HG03280 (cell line): ENCODE results near the gene TRIM29.

Experiments
- ATAC-seq: cut with Tn5 transposase; IDR thresholded peaks from one replicate; pipeline ENCODE4 v1.9.1; 2021; ENCODE audit warnings: mild to moderate bottlenecking, moderate library complexity; ENCODE audit not compliant: unreplicated experiment

Gene TRIM29

DNA sequence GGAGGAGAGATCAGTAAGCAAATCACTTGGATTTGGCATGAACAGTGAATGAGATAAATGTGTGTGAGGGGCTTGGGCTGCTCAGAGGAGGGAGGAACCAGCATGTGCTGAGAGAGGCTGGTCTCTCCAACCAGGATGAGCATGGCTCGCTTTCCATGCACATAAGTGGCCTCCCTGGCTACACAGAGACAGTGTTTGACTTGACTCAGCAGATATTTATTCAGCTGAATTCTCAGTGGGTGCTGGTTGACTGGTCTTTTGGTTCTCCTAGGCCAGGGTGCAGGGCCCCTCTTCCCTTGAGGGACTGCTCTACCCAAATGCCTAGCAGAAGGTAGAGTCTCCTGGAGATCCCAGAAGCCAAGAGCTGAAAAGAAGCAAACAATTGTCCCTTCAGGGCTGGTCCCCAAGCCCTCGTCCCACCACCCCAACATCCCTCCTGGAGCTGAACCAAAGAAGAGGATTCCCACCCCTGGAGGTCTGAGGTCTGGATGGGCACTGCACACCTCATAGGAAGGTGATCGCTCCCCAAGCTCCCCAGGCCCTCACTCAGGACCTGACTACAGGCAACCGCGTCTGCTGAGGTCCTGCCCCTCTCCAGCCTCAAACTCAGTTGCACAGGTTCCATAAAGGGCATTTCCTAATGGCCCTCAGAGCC is 3.3 kb upstream of the TRIM29 start:
- no peak for ATAC-seq

DNA sequence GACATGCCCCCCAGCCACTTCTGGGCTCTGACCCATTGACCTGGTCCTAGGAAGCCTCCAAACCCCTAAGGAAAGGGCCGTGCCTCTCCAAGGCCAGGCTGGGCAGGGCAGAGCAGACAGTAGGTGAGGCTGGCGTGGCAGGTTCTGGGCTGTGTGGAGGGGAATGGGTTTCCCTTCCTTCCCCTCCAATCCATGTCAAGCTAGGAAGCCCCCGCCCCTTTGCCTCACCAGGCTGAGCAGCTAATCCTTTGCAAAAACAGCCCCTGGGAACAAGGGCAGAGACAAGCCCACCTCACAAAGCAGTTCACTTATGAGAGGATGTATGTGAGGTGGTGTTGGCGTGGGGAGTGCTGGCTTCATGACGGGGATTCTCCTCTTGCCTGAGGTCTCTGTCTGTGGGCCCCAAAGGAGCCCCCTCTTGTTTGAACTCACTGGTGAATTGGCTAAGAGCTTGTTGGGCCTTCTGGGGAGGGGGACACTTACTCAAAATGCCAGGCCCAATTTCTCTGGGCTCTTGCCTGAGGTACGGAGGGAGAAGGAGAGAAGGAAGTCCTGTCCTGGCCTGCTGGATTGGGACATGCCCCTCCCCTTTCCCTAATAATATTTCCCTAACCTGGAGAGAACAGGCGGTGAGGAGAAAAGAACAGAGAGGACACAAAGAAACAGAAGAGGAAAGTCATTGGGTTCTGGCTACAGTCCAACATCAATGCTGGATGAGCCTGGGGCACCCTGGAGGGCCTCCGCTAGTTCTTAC is 1.6 kb upstream of the TRIM29 start:
- ATAC-seq, result no peak

DNA sequence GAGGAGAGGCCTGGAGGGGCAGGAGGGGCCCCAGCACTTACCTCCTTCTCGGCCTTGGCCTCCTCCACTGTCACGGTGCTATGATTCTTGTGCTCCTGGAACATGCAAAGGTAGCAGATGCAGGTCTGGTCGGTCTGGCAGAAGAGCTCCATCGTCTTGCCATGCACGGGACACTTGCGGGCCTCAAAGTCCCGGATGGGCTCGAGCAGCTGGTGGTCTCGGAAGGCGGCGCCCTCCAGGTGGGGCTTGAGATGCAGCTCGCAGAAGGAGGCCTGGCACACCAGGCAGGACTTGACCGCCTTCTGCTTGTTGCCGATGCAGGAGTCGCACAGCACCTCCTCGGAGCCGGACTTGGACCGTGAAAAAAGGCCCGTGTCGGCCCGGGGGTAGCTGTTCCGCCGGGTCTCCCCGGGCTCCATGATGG is 714 bp downstream of the TRIM29 start:
- ATAC-seq, result no peak

DNA sequence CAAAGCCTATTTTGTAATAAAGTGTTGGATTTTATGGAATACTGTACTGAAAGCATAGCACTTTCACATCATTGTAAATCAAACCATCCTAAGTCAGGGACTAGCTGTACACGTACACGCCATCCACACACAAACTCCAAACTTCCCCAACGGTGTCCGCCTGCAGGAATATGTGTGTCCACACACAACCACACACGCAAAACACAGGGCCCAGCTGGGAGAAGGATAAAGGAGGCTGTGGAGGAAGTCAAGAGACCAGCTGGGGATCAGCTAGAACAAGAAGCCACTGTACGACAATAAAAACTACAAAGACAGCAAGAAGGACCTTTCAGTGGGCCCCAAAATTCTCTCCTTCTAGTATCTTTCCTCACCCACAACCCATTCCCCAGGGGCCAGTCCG is 1.6 kb downstream of the TRIM29 start:
- ATAC-seq, result no peak

DNA sequence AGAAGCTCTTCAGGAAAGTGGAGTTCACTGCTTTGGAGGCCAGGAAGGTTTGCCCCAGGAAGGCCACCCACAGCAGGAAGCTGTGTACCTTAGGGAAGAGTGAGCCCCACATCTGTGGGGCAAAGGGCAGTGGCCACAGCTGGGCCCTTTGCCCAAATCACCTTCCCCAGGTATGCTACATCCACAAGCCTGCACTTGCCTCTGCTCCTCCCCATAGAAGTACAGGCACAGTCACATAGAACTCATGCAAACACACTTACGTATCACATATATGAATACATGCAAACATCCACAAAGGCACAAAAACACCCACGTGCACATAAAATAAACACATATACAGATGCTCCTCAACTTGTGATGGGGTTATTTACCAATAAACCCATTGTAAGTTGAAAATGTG is 2.1 kb downstream of the TRIM29 start:
- ATAC-seq, result no peak

DNA sequence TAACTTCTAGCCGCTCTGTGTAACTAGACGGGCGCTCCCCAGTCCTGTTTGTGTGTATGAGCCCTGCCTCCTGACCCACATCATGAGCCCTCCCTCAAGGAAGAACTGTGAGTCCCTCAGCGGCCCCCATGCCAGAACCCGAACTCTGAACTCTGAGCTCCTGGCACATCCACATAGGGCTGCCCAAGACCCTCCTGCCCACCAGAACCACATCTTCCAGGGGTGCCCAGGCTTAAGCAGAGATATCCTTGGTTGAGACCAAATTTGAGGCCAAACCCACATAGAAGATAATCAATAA is 3.0 kb downstream of the TRIM29 start:
- no peak for ATAC-seq

DNA sequence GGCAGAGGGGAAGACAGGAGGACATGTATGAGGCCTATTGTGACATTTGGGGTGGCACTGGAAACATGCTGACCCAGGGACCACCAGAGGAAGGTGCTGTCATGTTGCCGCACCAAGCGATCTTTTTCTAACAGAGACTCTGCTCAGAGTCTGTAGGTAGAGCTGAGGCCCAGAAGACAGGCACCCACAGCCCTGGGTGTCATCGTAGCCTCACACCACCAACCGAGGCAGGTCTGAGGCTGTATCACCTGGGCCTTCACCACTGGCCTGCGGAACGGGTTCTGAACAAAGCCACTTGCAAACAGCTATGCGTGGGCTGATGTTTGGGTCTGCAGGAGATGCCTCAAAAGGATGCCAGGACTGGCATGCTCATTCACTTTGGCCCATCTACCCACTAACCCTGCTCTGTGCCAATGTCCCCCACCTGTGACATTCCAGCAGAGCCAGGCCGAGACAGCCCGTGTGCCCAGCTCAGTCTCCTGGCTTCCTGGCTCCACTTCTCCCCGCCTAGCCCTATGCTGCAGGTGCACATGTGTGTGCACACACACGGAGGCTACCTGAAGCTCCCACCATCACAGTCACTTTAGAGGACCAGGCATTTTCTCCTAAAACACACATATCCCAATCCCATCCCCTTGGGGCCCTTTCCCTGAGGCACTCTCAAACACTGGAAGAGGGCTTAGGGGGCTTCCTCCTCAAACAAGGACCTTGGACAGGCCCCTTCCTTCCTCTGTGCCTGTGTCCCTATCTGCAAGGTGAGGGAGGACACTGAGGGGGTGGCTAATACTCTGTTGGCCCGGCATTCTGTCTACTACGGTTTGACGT is 3.6 kb downstream of the TRIM29 start:
- ATAC-seq, result no peak

DNA sequence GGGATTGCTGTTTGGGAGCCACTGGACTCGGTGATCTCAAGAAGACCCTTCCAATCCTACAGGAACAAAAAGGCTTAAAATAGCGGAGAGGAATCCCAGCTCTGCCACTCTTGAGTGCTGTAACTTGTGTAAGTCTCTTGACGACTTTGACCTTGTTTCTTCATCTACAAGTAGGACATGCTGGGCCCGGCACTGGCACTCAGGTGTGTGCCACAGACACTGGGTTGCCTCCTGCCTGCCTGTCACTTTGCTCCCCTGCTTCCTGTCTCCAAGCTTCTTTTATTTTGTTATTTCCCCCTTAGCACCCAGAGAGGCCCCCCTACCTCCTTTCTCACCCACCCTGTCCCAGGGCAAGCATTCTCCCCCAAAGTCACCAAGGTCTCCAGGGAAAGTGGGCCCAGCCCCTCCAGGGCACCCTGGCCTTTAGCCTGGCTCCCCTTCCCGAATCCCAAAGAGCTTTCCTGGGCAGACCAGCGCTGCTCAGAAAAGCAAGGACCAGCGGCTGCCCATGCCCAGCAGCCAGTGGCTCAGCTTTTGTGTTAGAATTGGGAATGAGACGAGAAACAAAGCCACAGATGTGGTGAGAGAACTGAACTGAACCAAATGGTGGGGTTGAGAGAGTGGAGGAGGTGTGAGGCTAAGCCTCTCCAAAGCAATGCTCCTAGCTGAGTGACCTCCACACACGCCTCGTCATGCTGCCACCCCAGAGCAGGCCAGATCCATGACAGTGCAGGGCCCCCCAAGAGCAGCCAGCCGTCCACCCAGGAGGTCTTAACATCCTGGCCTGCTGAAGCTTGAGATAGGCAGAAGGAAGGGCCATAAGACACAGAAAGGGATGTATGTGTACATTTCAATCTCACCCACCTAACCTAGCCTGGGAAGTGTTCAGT is 4.5 kb downstream of the TRIM29 start:
- no peak for ATAC-seq

DNA sequence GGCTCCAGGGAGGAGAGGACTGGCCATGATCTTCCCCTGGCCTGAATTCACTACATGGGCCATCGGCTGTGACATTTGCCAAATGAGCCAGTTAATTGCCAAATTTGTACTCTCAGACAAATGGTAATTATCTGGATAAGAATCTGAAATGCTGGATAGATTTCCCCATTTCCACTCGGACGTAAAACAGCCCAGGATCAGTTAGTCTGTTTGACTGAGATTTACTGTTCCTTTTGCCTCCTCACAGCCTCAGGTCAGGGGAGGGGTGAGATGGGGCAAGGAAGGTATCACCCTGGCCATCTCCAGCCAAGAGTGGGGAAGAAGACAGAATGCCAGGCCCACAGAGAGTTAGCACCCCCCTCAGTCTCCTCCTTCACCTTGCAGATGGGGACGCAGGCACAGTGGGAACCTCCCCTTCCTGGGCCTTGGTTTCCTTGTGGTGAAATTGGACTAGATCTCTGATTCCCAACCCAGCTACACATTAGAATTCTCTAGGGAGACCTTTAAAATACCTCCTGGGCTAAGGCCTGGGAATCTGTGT is 5.2 kb downstream of the TRIM29 start:
- ATAC-seq, result no peak

DNA sequence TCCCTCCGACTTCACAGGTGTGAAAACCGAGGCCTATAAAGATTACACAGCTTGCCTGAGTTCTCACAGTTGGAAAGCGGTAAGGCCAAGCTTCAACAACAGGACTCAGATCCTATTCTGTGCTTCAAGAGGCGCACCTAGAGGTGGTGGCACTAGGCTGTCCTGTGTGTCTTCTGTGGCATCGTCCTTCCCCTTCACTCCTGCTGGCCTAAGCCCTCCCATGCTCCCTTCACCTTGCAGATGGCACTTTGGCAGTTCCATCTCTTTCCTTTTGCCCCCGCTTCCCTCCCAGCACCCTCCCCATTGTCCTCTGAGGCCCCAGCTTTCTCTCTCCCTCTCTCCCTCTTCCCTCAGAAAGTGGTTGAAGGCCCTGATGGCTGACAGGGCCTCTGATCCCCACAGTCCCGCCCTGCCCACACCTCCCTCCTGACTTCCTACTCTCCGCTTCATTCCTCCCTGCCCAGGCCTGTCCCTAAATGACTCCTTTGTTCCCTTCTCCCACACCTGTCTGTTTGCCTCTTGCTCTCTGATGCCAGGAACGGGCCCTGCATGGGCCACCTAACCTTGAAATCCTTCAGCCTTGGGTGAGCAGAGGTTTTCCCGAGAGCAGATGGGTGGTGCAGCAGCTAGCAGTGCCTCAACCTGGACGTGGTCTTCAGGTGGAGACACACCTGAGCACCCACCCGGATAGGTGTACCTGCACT is 5.8 kb downstream of the TRIM29 start:
- ATAC-seq, result no peak

DNA sequence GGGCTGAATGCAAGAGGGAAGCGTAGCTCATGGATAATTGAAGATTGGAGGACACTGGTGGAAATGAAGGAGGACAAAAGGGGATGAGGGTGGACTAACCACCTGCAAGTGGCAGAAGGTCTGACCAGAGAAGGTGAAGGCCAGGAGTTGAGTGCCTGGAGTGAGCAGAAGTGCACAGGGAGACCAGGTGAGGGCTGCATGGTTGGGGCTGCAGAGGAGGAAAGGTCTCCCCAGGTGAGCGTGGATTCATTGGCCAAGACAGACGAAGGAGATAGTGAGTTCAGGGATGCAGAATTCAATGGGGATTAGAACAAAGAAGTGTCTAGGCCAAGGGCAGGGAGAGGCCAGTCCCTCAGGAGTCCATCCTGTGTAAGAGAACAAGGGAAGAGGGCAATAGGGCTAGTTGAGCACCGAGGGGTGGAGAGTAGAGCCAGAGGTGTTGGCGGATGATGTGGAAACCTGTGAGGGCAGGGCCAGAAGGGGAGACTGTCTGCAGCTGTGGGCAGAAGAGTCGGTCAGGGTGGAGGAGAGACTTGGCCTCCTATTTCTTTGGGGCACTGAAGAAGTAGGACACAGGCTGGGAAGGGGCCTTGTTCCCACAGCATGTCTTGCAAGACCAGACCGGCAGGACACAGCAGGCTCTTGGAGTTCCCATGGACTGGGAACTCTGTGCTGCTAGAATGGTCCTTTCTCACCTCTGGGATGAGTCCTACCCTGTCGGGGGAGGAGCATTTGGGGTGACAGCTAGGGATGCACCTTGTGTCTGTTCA is 6.7 kb downstream of the TRIM29 start:
- no peak for ATAC-seq

DNA sequence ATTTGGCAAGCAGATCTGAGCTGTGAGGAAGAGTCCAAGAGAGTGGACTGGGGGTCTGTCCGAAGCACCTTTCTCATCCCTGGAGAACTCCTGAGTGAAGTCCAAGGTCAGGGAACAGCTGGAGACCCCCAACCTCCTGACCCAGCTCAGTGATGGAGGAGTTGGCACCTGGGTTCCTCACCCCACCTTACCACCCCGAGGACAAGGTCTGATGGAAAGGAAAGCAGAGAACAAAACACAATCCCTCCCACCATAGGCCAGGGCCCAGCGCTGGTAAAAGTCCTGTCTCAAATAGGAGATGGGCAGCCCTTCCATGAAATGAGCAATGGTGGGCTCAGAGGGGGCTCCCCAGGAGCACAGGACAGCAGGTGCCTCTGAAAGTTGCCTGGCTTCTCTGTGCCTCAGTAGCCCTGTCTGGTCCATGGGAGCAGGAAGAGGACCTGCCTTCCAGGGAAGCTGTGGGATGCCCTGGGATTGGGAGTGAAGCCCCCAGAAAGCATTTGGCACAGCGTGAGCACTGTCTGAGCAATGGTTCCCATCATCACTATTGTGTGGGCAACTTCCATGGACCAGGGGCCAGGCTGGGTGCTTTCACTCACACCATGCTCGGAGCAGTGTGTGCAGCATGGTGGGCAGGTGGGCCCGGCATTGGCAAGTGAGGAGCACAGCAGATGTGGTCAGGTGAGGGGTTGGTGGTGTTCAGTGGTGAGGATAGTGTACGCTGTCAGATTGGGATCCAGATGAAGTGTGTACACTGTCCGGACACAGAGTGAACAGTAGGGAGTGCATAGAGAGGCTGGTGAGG is 7.5 kb downstream of the TRIM29 start:
- ATAC-seq, result no peak

DNA sequence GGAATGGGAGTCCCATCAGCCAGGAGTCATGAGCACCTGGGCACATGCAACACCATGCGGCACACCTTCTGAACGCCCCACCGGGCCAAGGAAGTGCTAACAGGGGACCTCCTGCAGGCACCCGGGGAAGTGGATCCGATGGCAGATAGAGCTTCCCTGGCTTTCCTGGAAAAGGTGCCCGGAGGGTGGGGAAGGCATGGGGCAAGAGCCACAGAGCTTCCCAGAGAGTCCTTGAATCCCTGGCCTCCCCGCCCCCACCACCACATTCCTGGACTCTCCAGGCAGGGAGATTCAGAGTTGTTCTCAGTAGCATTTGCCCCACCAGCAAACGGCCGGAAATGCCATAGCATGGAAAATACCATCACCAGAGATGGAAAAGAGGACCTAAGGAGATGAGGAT is 8.3 kb downstream of the TRIM29 start:
- ATAC-seq, result no peak

DNA sequence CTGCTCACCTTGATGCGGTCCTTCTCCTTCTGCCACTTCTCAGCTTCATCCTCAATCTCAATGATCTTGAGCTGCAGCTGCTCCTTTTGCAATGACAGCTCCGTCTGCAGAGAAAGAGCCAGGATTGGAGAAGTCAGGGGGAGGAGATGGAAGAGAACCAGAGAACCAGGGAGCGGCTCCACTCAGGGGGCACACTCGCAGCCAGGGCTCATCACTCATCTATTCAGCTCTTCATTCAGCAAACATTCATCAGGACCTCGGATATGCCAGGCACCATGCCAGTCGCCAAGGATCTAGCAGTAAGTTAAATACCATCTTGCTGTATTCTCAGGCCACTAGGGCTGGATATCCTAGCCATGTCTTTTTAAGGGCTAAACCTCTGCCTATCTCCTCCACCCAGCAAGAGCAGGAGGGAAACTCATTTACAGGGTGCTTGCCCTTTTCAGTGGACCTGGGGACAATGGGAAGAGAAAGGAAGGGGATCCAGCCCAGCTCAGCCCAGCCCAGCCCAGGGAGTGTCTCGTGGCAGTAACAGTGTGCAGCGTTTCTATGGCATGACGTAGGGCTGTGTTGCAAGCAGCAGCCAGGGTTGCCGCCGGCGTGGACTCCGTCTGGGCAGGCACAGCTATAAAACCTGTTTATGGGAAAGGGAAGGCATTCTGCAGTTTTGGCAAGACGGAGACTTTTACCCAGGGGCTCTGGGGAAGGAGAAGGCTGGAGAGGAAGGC is 9.4 kb downstream of the TRIM29 start:
- no peak for ATAC-seq

DNA sequence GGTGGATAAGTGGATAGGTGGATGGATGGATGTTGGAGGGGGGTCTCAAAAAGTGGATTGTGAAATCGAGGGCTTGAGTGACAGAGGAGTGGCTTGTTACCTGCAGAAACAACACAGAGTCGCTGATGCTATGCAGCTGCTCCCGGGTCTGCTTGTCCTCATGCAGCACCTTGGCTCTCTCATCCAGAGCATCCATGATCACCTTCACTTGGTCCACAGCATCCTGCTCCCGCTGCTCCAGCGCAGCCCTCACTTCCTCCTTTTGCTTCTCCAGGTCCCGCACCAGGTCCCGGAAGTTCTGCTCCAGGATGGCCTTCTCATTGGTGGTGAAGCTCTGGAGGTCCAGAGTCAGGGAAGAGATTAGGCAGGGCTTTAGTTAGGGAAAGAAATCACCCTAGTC is 10.7 kb downstream of the TRIM29 start:
- no peak for ATAC-seq

DNA sequence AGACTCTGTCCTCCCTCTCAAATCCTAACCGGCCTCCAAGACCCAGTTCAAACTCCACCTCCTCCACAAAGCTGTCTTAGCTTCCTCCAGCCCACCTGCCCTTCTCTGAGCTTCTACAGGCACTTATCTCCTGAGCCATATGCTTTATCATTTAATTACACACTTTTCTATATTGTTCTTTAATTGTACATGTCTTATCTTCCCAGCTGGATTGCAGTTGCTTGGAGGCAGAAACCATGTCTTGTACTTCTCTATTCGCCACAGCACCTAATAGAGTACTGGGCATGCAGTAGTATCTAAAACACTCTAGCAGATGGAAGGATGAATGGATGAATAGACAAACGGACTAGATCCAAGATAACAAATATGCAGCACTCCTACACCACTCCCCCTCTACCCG is 11.3 kb downstream of the TRIM29 start:
- no peak for ATAC-seq

DNA sequence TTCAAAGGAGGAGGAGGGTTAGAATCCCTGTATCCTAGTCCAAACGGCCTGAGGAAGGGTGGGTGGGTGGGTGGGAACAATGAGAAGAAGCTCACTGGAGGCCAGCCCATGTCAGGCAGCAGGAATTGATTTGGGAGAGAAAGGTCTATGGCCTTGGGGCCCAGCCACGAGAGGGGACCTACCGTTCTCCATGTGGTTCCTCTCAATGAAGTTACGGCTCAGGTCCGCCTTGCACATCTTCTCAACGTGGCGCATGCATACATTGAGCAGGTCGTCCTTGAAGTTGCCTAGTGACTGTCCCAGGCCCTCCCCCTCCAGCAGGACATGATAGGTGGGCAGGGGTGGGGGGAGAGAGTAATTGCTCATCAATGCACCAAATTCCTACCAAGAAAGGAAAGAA is 12.4 kb downstream of the TRIM29 start:
- no peak for ATAC-seq

DNA sequence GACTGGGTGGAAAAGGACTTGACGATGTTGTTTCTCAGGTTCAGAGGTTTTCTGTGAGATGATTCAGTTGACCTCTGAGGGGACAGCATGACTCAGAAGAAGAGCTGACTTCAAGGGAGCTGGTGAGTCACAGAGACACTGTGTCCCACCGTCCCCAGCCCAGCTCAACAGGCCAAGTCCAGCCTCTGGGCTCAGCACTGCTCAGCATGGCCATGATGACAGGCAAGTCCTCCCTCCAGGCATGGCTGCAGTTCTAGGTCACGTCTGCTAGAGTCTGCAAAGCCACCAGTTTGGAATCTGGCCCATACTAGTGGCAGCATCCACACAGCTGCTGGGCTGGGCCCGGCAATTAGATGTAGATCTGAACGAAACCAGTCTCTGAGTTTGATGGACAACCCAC is 12.9 kb downstream of the TRIM29 start:
- no peak for ATAC-seq
